Sigmoid colon (tissue), 7 donors: Measurements from ENCODE around the gene BIRC6. TPM values are rescaled to one million over a fixed set of nuclear protein-coding genes. Genes with fewer than 3 reads are reported as not detected.

ENCODE experiments used
- DNase-seq: peaks from one replicate; pipeline ENCODE4 v3.0.0-alpha.2; 2019
- H3K27ac ChIP-seq, 4 donors: fragments of 200-600 bp; sonication (generic); one replicate each; pipeline ENCODE4 v1.5.1; 2016 to 2019; ENCODE audit warnings: mild to moderate bottlenecking in 1 of 4
- H3K27me3 ChIP-seq, 3 donors: fragments of 200-600 bp; sonication (generic); one replicate each; pipeline ENCODE4 v1.5.1; 2019; ENCODE audit warnings: mild to moderate bottlenecking in 1 of 3
- H3K36me3 ChIP-seq, 4 donors: fragments of 200-600 bp; sonication (generic); one replicate each; pipeline ENCODE4 v1.5.1; 2016 to 2019
- H3K4me1 ChIP-seq, 4 donors: fragments of 200-600 bp; sonication (generic); one replicate each; pipeline ENCODE4 v1.5.1; 2017 to 2019
- H3K4me3 ChIP-seq, 4 donors: fragments of 200-600 bp; sonication (generic); one replicate each; pipeline ENCODE4 v1.5.1; 2017 to 2019; ENCODE audit warnings: mild to moderate bottlenecking in 2 of 4, moderate library complexity in 1 of 4
- H3K9me3 ChIP-seq, 4 donors: fragments of 200-600 bp in 3 of 4; sonication (generic) in 3 of 4; one replicate each; pipeline versions ENCODE4 v1.5.1 to v1.6.1; 2013 to 2019
- EP300 ChIP-seq, 4 donors: sonication (generic); formaldehyde crosslinking; IDR thresholded peaks; one replicate each; pipeline ENCODE4 v1.6.1; 2017; ENCODE audit warnings: antibody characterized with exemption in 4 of 4
- POLR2A ChIP-seq, 2 donors: fragments of 450-650 bp; IDR thresholded peaks; one replicate each; pipeline ENCODE4 v1.6.1; 2016; ENCODE audit warnings: antibody characterized with exemption in 2 of 2, mild to moderate bottlenecking in 2 of 2, moderate library complexity in 2 of 2
- POLR2AphosphoS5 ChIP-seq, 4 donors: sonication (generic); formaldehyde crosslinking; IDR thresholded peaks; one replicate each; pipeline ENCODE4 v1.6.1; 2017; ENCODE audit warnings: antibody characterized with exemption in 4 of 4
- WGBS, 2 donors: extraction: QIAGEN DNeasy Blood & Tissue Kit; methylation state at CpG; one replicate each; pipeline ENCODE4 v1.1.7; 2013; 5-methylcytosine and 5-hydroxymethylcytosine counted together
- intact Hi-C: fragments of 100-400 bp; cut with DNase I; formaldehyde crosslinking; loops from one replicate; pipeline ENCODE4 v1.15.1; 2023
- polyA plus RNA-seq, 3 donors: library from polyadenylated mRNA; stranded (reverse); fragments of 200-250 nt; gene quantifications; one replicate each; pipeline ENCODE4 v1.2.3, GENCODE V29; 2013
- total RNA-seq, 4 donors: library from RNA; depleted of rRNA; stranded (reverse); fragments of >200 nt; gene quantifications; one replicate each; pipeline ENCODE4 v1.1.0, GENCODE V29; 2016
- TF ChIP-seq, protein P1 (sequence below), 4 experiments: fragments of 450-650 bp in 3 of 4; fragments of 200-600 bp in 1 of 4; IDR thresholded peaks; one replicate each; pipeline ENCODE4 v1.5.1; 2016 to 2019; ENCODE audit warnings: antibody characterized with exemption in 4 of 4, mild to moderate bottlenecking in 3 of 4, moderate library complexity in 2 of 4
- donor health status: healthy with polysubstance abuse.
- donor health status: Bipolar disorder and iron deficiency.
- donor health status: healthy.

The BIRC6 gene
- total and polyA plus RNA-seq, 7 donors = 9.7 to 122 (median 86.4) TPM

DNA sequence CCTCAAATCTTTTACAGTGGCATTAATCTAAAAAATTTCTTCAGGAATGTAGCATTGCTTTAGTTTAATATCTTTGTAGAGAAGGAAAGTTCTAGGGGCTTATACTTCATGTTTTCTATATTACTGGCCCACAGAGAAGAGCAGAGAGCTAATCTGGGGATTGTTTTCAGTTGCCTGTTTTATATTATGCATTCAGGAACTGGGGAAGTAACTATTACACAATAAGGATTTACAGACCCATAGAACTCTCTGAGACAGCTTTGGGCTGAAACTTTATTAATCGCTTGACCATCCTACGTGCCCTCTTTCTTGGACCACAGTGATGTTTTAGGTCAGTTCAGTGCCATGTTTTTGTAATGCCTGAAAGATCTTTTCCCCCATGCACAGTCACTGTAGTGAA, 29.9 kb downstream of the BIRC6 start:
- intact Hi-C loops = no loop called here
- Histone ChIP-seq H3K36me3 (peaks cover 0 to 84% (median under 1%) of the 10 kb centered on the region in 4 donors), H3K4me1 (no peaks in the 10 kb centered on the region), H3K27me3 (no peaks in the 10 kb centered on the region), H3K27ac (no peak overlapping the region), H3K4me3 (no peak overlapping the region), H3K9me3 (no peaks in the 10 kb centered on the region)
- 98 to 99% methylated on average over 2 of the region's 2 CpGs for WGBS, 2 donors
- no peak for TF ChIP-seq POLR2AphosphoS5 (IDR thresholded peaks at IDR 0.05)
- TF ChIP-seq, protein P1, sequence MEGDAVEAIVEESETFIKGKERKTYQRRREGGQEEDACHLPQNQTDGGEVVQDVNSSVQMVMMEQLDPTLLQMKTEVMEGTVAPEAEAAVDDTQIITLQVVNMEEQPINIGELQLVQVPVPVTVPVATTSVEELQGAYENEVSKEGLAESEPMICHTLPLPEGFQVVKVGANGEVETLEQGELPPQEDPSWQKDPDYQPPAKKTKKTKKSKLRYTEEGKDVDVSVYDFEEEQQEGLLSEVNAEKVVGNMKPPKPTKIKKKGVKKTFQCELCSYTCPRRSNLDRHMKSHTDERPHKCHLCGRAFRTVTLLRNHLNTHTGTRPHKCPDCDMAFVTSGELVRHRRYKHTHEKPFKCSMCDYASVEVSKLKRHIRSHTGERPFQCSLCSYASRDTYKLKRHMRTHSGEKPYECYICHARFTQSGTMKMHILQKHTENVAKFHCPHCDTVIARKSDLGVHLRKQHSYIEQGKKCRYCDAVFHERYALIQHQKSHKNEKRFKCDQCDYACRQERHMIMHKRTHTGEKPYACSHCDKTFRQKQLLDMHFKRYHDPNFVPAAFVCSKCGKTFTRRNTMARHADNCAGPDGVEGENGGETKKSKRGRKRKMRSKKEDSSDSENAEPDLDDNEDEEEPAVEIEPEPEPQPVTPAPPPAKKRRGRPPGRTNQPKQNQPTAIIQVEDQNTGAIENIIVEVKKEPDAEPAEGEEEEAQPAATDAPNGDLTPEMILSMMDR (IDR thresholded peaks at IDR 0.05) = no peak
- no peak for TF ChIP-seq POLR2A (IDR thresholded peaks at IDR 0.05)
- no peak for TF ChIP-seq EP300 (IDR thresholded peaks at IDR 0.05)
- DNase-seq = no peak

DNA sequence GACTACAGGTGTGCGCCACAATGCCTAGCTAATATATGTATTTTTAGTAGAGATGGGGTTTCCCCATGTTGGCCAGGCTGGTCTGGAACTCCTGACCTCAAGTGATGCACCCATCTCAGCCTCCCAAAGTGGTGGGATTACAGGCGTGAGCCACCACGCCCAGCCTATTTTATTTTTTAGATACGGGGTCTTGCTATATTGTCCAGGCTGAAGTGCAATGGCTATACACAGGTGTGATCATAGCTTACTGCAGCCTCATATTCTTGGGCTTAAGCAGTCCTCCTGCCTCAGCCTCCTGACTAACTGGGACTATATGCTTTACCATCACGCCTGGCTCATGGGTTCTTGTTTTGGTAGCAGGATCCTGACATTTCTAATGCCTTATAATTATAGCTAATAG, 42.4 kb downstream of the BIRC6 start:
- Histone ChIP-seq H3K4me1 (no peaks in the 10 kb centered on the region), H3K36me3 (peaks cover 0 to 60% (median 4%) of the 10 kb centered on the region in 4 donors), H3K9me3 (no peaks in the 10 kb centered on the region), H3K27me3 (no peaks in the 10 kb centered on the region), H3K27ac (no peak overlapping the region), H3K4me3 (no peak overlapping the region)
- TF ChIP-seq, protein P1 (IDR thresholded peaks at IDR 0.05) = no peak
- TF ChIP-seq POLR2AphosphoS5 (IDR thresholded peaks at IDR 0.05) (no peak), POLR2A (IDR thresholded peaks at IDR 0.05) (no peak), EP300 (IDR thresholded peaks at IDR 0.05) (no peak)
- intact Hi-C loops = no loop called here
- WGBS, 2 donors = 98 to 99% methylated on average over 5 of the region's 5 CpGs
- no peak for DNase-seq

DNA sequence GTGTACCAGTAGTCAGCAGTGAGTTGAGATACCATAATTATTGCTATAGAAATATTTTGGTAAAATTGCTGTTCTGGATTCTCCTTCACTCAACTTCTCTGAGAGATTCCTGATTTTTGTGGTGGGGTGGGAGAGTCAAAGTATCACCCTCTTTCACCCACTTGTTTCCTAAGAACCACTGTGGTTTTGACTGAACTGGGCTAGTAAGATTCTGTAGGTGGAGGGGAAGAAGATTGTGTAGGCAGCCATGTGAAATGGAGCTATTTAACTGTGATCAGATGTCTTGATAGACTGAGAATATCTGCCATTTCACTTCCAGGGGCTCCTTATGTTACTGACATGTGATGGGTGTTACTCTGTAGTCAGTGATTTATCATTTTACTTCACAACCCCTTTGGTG, 45.3 kb downstream of the BIRC6 start:
- Histone ChIP-seq H3K4me1 (no peaks in the 10 kb centered on the region), H3K27ac (no peak overlapping the region), H3K9me3 (no peaks in the 10 kb centered on the region), H3K4me3 (no peak overlapping the region), H3K27me3 (no peaks in the 10 kb centered on the region), H3K36me3 (peaks cover 0 to 59% (median 0%) of the 10 kb centered on the region in 4 donors)
- DNase-seq = no peak
- TF ChIP-seq, protein P1 (IDR thresholded peaks at IDR 0.05) = no peak
- TF ChIP-seq POLR2AphosphoS5 (IDR thresholded peaks at IDR 0.05) (no peak), EP300 (IDR thresholded peaks at IDR 0.05) (no peak), POLR2A (IDR thresholded peaks at IDR 0.05) (no peak)
- intact Hi-C loops = no loop called here

DNA sequence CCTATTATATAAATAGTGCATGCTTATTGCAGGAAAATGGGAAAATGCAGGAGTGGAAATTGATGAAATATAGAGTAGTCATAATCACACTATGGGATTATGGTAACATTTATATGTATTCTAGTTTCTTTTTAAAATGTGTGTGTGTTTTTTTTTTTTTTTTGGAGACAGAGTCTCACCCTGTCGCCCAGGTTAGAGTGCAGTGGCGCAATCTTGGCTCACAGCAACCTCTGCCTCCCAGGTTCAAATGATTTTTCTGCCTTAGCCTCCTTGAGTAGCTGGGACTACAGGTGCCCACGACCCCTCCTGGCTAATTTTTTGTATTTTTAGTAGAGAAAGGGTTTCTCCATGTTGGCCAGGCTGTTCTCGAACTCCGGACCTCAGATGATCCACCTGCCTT, 47.0 kb downstream of the BIRC6 start:
- Histone ChIP-seq H3K27ac (no peak overlapping the region), H3K4me1 (no peaks in the 10 kb centered on the region), H3K9me3 (no peaks in the 10 kb centered on the region), H3K27me3 (no peaks in the 10 kb centered on the region), H3K36me3 (peaks cover 0 to 74% (median 6%) of the 10 kb centered on the region in 4 donors), H3K4me3 (no peak overlapping the region)
- intact Hi-C loops = no loop called here
- TF ChIP-seq POLR2A (IDR thresholded peaks at IDR 0.05) (no peak), EP300 (IDR thresholded peaks at IDR 0.05) (no peak), POLR2AphosphoS5 (IDR thresholded peaks at IDR 0.05) (no peak)
- TF ChIP-seq, protein P1 (IDR thresholded peaks at IDR 0.05) = no peak
- 94% methylated on average over 5 of the region's 5 CpGs for WGBS, 2 donors
- no peak for DNase-seq

DNA sequence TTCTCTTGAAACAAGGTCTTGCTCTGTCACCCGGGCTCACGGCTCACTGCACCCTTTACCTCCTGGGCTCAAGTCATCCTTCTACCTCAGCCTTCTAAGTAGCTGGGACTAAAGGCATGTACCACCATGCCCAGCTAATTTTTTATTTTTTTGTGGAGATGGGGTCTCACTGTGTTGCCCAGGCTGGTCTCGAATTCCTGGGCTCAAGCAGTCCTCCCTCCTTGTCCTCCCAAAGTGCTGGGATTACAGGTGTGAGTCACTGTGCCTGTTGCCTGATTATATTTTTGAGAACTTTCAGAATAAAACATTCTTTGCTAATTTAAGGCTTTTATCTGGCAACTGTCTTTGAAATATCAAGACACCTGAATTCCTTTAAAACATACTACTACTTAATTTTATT, 47.9 kb downstream of the BIRC6 start:
- H3K36me3 ChIP-seq = peaks cover 0 to 79% (median 6%) of the 10 kb centered on the region in 4 donors
- DNase-seq = no peak
- intact Hi-C loops = no loop called here
- no peak overlapping the region for H3K4me3 ChIP-seq
- H3K9me3 ChIP-seq = no peaks in the 10 kb centered on the region
- no peaks in the 10 kb centered on the region for H3K4me1 ChIP-seq
- 95 to 98% methylated on average over 3 of the region's 3 CpGs for WGBS, 2 donors
- H3K27ac ChIP-seq = no peak overlapping the region
- TF ChIP-seq POLR2AphosphoS5 (IDR thresholded peaks at IDR 0.05) = no peak
- no peak for TF ChIP-seq EP300 (IDR thresholded peaks at IDR 0.05)
- TF ChIP-seq POLR2A (IDR thresholded peaks at IDR 0.05) = no peak
- TF ChIP-seq, protein P1 (IDR thresholded peaks at IDR 0.05) = no peak
- H3K27me3 ChIP-seq = no peaks in the 10 kb centered on the region
